Measurements from ENCODE around the gene TMIGD2.
"Not testable (repeated sequence)": the region's sequence is repeated elsewhere in the genome, so short reads cannot be mapped to it uniquely, and the experiment has no call there.

TMIGD2 gene

GRCh38 chr19:4278419-4279266, 23.5 kb downstream of the TMIGD2 start, which contains the start of gene SHD:
Gene SHD (plus strand): TSS chr19:4279266. CDS start chr19:4280064, 798 bp downstream.
- Histone ChIP-seq H3K4me1 (ENCODE audit: low read length) (peaks cover 4% of the 10 kb centered on the region; the same call in 1 of the 2 replicates), H3K4me2 (ENCODE audit: low read length) (no peak within 1 kb of the TSS), H4K20me1 (ENCODE audit: insufficient read depth, low read length) (no peaks in the 10 kb centered on the region), H3K9ac (ENCODE audit: low read length) (no peak within 1 kb of the TSS), H3K4me3 (ENCODE audit: low read length) (no peak within 1 kb of the TSS), H3K27me3 (ENCODE audit: low read depth, low read length) (0 out of 2 replicates have a peak, but pooled peaks cover 2% of the 10 kb centered on the region), H3K79me2 (ENCODE audit: low read length) (no peaks in the 10 kb centered on the region), H3K9me3 (ENCODE audit: insufficient read depth, low read length) (no peaks in the 10 kb centered on the region), H2AFZ (ENCODE audit: low read depth, low read length) (no peak within 1 kb of the TSS), H3K36me3 (replicated peaks; ENCODE audit: low read depth, low read length) (no peaks in the 10 kb centered on the region), H3K27ac (ENCODE audit: low read length) (no peak within 1 kb of the TSS)
- no peak for TF ChIP-seq EZH2phosphoT487 (IDR thresholded peaks at IDR 0.05; ENCODE audit: low read depth)
- no peak for TF ChIP-seq CTCF (IDR thresholded peaks at IDR 0.05; ENCODE audit: low read depth, low read length)

GRCh38 chr19:4278010-4278409, 24.2 kb downstream of the TMIGD2 start:
- H3K4me2 ChIP-seq (ENCODE audit: low read length): no peak overlapping the region
- TF ChIP-seq EZH2phosphoT487 (IDR thresholded peaks at IDR 0.05; ENCODE audit: low read depth) (no peak), CTCF (IDR thresholded peaks at IDR 0.05; ENCODE audit: low read depth, low read length) (no peak)
- no peaks in the 10 kb centered on the region for H4K20me1 ChIP-seq (ENCODE audit: insufficient read depth, low read length)
- peaks cover 4% of the 10 kb centered on the region; the same call in 1 of the 2 replicates for H3K4me1 ChIP-seq (ENCODE audit: low read length)
- no peak overlapping the region for H3K9ac ChIP-seq (ENCODE audit: low read length)
- H3K4me3 ChIP-seq (ENCODE audit: low read length): no peak overlapping the region
- no peaks in the 10 kb centered on the region for H3K79me2 ChIP-seq (ENCODE audit: low read length)
- no peaks in the 10 kb centered on the region for H3K36me3 ChIP-seq (replicated peaks; ENCODE audit: low read depth, low read length)
- H3K27me3 ChIP-seq (ENCODE audit: low read depth, low read length): 0 out of 2 replicates have a peak, but pooled peaks cover 2% of the 10 kb centered on the region
- H3K27ac ChIP-seq (ENCODE audit: low read length): no peak overlapping the region
- H2AFZ ChIP-seq (ENCODE audit: low read depth, low read length): no peak overlapping the region
- H3K9me3 ChIP-seq (ENCODE audit: insufficient read depth, low read length): no peaks in the 10 kb centered on the region

GRCh38 chr19:4277191-4277696, 24.9 kb downstream of the TMIGD2 start:
- H3K9me3 ChIP-seq (ENCODE audit: insufficient read depth, low read length): no peaks in the 10 kb centered on the region
- H3K4me3 ChIP-seq (ENCODE audit: low read length): no peak overlapping the region
- no peaks in the 10 kb centered on the region for H3K36me3 ChIP-seq (replicated peaks; ENCODE audit: low read depth, low read length)
- H4K20me1 ChIP-seq (ENCODE audit: insufficient read depth, low read length): no peaks in the 10 kb centered on the region
- no peak overlapping the region for H3K4me2 ChIP-seq (ENCODE audit: low read length)
- H3K9ac ChIP-seq (ENCODE audit: low read length): no peak overlapping the region
- TF ChIP-seq EZH2phosphoT487 (IDR thresholded peaks at IDR 0.05; ENCODE audit: low read depth) (no peak), CTCF (IDR thresholded peaks at IDR 0.05; ENCODE audit: low read depth, low read length) (no peak)
- 0 out of 2 replicates have a peak, but pooled peaks cover 2% of the 10 kb centered on the region for H3K27me3 ChIP-seq (ENCODE audit: low read depth, low read length)
- peaks cover 4% of the 10 kb centered on the region; the same call in 1 of the 2 replicates for H3K4me1 ChIP-seq (ENCODE audit: low read length)
- no peak overlapping the region for H3K27ac ChIP-seq (ENCODE audit: low read length)
- H2AFZ ChIP-seq (ENCODE audit: low read depth, low read length): no peak overlapping the region
- H3K79me2 ChIP-seq (ENCODE audit: low read length): no peaks in the 10 kb centered on the region

GRCh38 chr19:4274321-4274686, 27.9 kb downstream of the TMIGD2 start:
- H3K4me1 ChIP-seq (ENCODE audit: low read length); H3K79me2 ChIP-seq (ENCODE audit: low read length); H4K20me1 ChIP-seq (ENCODE audit: insufficient read depth, low read length); H3K4me3 ChIP-seq (ENCODE audit: low read length); H3K4me2 ChIP-seq (ENCODE audit: low read length); H3K36me3 ChIP-seq (replicated peaks; ENCODE audit: low read depth, low read length); H3K9ac ChIP-seq (ENCODE audit: low read length); H3K9me3 ChIP-seq (ENCODE audit: insufficient read depth, low read length); H3K27me3 ChIP-seq (ENCODE audit: low read depth, low read length); H2AFZ ChIP-seq (ENCODE audit: low read depth, low read length); H3K27ac ChIP-seq (ENCODE audit: low read length): not testable (repeated sequence)

All from OCI-LY3 (cell line).